ENCODE measurements around the gene GLT8D1. TPM values are rescaled to one million over a fixed set of nuclear protein-coding genes. Genes with fewer than 3 reads are reported as not detected.

The GLT8D1 gene
- total and polyA plus RNA-seq, 9 of the 15 experiments (the other 6 are each of a cell fraction or from before 2014, with no cell fraction given): 14.1 to 65.9 (median 33.7) TPM

- TF ChIP-seq WHSC1 (IDR thresholded peaks at IDR 0.05; ENCODE audit: low read length): no peak
- no peak for TF ChIP-seq RB1 (IDR thresholded peaks at IDR 0.05; ENCODE audit: low read depth)
- TF ChIP-seq NR2F6 (CRISPR knock-in tag; IDR thresholded peaks at IDR 0.05): no peak
- peak; percentile 81 for TF ChIP-seq PKNOX1 (IDR thresholded peaks at IDR 0.05)
- no peak for TF ChIP-seq MNT (conservative IDR thresholded peaks at IDR 0.05)
- no peak for TF ChIP-seq POU5F1 (IDR thresholded peaks at IDR 0.05; ENCODE audit: borderline replicate concordance, low read depth, low read length, partially characterized antibody)
- TF ChIP-seq ZNF75A (CRISPR knock-in tag; IDR thresholded peaks at IDR 0.05): no peak
- no peak for TF ChIP-seq ZBTB49 (CRISPR knock-in tag; IDR thresholded peaks at IDR 0.05; ENCODE audit: borderline replicate concordance)
- no peak for TF ChIP-seq ZBTB1 (CRISPR knock-in tag; IDR thresholded peaks at IDR 0.05; ENCODE audit: borderline replicate concordance, low read depth)
- TF ChIP-seq L3MBTL2 (IDR thresholded peaks at IDR 0.05): no peak
- no peak for TF ChIP-seq MYBL2 (IDR thresholded peaks at IDR 0.05; ENCODE audit: low read depth)
- TF ChIP-seq MYBL2 (CRISPR knock-in tag; IDR thresholded peaks at IDR 0.05; ENCODE audit: borderline replicate concordance): no peak
- TF ChIP-seq E2F4 (CRISPR knock-in tag; IDR thresholded peaks at IDR 0.05; ENCODE audit: low read depth): no peak
- TF ChIP-seq MXD1 (CRISPR knock-in tag; IDR thresholded peaks at IDR 0.05; ENCODE audit: borderline replicate concordance, poor library complexity, severe bottlenecking): no peak
- 0 out of 4 replicates have a peak, but pooled peaks of 1 of the 2 experiments have one; percentile 15 for TF ChIP-seq NRF1 (conservative IDR thresholded peaks at IDR 0.05 in 1 of 2, IDR thresholded peaks at IDR 0.05 in 1 of 2)
- TF ChIP-seq XRCC3 (IDR thresholded peaks at IDR 0.05): no peak
- no peak for TF ChIP-seq ZBTB2 (IDR thresholded peaks at IDR 0.05)
- no peak for TF ChIP-seq SIRT6 (IDR thresholded peaks at IDR 0.05; ENCODE audit: low read depth, low read length)
These were observed 8.6 kb downstream of the GLT8D1 start (continued) for GRCh38 chr3:52696830-52697631.
